SKM-1 treated with dmso at 0.1 percent for 144 hours (cell line): ENCODE results near the gene GABBR2.
"Not testable (repeated sequence)": the region's sequence is repeated elsewhere in the genome, so short reads cannot be mapped to it uniquely, and the experiment has no call there.

Source experiments
- DNase-seq: peaks from one replicate; lab custom pipeline; 2025; ENCODE audit not compliant: unreplicated experiment; lab: John Stamatoyannopoulos, UW

The GABBR2 gene

GRCh38 chr9:98310752-98311392 lies 397.9 kb downstream of the GABBR2 start:
- DNase-seq = no peak

- DNase-seq = no peak
These were observed 402.2 kb downstream of the GABBR2 start for GRCh38 chr9:98306384-98307145.

- no peak for DNase-seq
These were observed 404.4 kb downstream of the GABBR2 start for GRCh38 chr9:98304381-98304780.

- no peak for DNase-seq
These were observed 405.1 kb downstream of the GABBR2 start for GRCh38 chr9:98303633-98304125.

DNA sequence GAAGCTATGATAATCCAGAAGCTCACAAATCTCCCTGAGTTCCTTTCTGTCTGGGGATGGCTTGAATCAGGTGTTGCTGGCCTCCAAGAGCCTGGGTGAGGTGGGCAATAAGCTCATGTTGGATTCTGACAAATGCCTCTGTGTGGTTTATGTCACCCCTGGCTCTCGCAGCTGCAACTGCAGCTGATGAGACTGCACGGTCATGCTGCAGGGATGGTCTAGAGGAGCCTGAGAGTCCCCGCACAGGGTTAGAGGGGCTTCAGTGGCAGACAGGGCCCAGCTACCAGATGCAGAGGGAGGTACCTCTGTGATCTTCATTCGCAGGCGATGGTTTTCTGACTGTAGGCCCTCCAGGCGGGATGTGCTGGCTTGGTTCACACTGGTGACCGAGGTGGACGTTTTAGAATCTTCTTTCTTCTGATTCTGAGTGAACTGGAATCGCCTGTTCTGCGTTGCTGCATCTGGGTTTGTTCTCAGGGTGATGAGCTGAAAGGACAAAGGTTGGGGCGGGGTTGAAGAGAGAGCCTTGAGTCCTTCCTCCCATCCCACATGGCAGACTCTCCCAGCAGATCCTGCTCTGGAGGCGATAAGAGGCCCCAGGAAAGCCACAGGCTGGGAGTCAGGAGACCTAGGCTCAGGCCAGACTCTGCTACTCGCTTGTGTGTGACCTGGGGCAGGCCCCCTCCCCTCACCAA lies 405.6 kb downstream of the GABBR2 start:
- DNase-seq = no peak

DNA sequence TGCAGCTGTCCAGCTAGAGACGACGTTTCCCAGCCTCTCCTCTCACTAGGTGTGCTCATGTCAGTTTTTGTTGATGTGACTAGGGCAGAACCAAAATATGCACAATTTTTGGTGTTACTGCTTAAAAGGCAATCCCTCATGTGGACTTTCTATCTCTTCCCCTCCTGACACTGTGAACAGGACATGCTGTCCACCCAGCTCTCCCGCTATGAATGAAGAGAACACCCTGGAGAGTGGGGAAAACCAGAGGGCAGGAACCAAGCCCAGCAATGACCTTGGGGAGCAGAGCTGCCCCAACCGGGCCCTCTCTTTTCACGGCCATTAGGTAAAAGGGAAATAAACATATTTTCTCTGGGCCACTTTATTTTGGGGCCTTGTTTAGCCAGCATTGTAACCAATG lies 406.6 kb downstream of the GABBR2 start:
- DNase-seq = no peak

DNA sequence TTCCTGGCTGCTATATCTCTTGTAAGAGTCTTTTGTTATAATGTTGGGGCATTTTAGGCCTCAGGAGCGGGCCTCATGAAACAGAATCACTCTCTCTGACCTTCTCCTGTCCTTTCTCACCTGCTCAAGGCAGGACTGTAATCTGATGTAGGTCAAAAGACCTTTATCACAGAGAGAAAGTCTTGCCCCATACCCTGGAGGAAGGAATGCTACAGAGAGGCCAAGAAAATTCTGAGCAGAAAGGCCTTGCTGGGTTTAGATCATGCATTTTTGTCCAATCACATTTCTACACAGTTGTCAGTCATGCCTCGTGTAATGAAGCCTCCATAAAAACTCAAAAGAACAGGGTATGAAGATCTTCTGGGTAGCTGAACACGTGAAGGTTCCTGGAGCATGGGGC lies 408.1 kb downstream of the GABBR2 start:
- DNase-seq = no peak

GRCh38 chr9:98298476-98298875 lies 410.3 kb downstream of the GABBR2 start:
- DNase-seq = no peak

DNA sequence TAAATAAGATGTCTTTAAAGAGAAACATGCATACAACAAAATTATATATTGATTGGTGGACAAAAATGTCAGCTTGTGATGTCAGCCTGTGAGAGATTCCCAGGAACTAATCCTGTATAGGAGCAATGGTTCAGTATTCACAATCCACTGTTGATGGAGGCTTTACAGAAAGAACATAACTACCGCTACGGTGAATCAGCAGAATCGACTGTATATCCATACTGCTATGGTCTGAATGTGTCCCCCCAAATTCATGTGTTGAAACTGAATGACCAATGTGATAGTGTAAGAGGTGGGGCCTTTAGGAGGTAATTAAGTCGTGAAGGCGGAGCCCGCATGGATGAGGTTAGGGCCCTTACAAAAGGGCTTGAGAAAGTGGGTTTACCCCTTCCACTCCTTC lies 412.9 kb downstream of the GABBR2 start:
- DNase-seq = no peak

GRCh38 chr9:98291820-98292219 lies 416.9 kb downstream of the GABBR2 start:
- no peak for DNase-seq

DNA sequence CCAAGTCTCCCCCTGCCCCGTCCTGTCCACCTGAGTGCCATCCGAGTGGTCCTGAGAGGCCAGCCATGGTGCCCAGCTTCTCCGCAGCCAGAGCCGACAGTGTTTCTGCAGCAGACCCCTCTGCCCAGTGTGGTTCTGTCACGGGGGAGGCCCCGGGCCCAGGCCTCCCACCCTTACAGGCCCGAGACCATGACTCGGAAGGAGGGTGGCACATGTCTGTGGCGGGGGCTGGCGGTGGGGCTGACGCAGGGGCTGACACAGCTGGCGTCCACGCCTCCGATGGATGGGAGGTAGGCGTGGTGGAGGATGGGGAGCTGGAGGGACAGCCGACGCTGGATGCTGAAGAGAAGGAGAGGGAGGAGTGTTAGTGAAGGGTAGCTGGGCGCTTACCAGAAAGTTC lies 418.3 kb downstream of the GABBR2 start:
- no peak for DNase-seq

- DNase-seq = no peak
These were observed 419.0 kb downstream of the GABBR2 start for GRCh38 chr9:98289614-98290201.

GRCh38 chr9:98288881-98289280 lies 419.9 kb downstream of the GABBR2 start:
- no peak for DNase-seq

GRCh38 chr9:98287384-98287783 lies 421.4 kb downstream of the GABBR2 start:
- DNase-seq = no peak

GRCh38 chr9:98285446-98285845 lies 423.3 kb downstream of the GABBR2 start:
- no peak for DNase-seq

DNA sequence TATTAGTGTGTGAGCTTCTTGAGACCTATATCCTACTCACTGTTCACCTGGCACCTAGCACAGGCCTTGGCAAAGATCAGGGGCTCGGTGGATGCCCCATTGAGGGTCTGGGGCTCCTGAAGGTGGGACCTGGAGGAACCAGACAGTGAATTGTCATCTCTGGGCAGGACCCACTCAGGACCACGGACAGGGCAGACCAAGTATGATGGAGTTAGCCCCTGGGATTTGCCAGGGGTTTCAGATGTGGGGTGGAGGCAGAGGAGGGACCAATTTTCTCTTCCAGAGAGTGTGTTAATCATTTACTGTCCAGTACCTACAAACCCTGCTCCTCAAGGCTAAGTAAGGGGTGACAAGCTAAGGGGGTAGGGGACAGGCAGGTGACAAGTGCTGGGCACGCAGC lies 424.0 kb downstream of the GABBR2 start:
- no peak for DNase-seq

DNA sequence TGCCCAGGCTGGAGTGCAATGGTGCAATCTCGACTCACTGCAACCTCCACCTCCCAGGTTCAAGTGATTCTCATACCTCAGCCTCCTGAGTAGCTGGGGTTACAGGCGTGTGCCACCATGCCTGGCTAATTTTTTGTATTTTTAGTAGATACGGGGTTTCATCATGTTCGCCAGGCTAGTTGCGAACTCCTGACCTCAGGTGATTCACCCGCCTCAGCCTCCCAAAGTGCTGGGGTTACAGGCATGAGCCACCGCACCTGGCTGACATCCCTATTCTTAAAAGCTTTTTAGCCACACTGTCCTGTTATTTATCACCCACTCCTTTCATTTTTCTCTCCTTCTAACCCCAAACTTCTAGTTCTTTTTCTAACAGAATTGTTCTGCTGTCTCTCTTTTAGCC lies 425.6 kb downstream of the GABBR2 start:
- DNase-seq = not testable (repeated sequence)

GRCh38 chr9:98281281-98281680 lies 427.5 kb downstream of the GABBR2 start:
- DNase-seq = no peak

DNA sequence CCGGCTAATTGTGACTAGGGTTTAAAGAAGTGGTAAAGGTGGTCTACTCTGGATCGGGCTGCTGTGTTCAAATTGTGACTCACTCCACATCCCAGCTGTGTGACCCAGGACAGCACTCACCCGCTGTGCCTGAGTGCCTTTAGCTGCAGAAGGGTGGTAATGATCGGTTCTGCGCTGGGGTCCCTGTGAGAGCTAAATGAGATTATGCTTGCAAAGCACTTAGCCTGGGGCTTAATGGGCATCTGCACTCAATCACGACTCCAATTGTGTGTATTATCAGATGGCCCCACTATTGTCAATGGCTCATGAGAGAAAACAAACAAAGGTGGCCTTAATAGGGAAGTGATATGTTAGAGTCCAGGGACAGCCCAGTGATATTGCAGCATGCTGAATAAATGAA lies 428.2 kb downstream of the GABBR2 start:
- DNase-seq = no peak

GRCh38 chr9:98280162-98280561 lies 428.6 kb downstream of the GABBR2 start:
- no peak for DNase-seq

- no peak for DNase-seq
These were observed 431.7 kb downstream of the GABBR2 start for GRCh38 chr9:98276907-98277469.
